Activated CD4-positive, alpha-beta T cell treated with anti-CD3 and anti-CD28 coated beads for 48 hours (primary cell): Measurements from ENCODE around the gene OR51T1.
"Not testable (repeated sequence)": the region's sequence is repeated elsewhere in the genome, so short reads cannot be mapped to it uniquely, and the experiment has no call there.

Experiments used
- DNase-seq: peaks from one replicate; pipeline ENCODE4 v3.0.0-alpha.2; 2020

OR51T1 gene

GRCh38 chr11:4881860-4882500 is at the start of gene OR51T1:
Gene OR51T1 (plus strand): TSS chr11:4881900. CDS start chr11:4881900, 0 bp downstream.
- no peak for DNase-seq

- no peak for DNase-seq
These were observed 41.7 kb upstream of the OR51T1 start for GRCh38 chr11:4839851-4840549.

- DNase-seq = no peak
These were observed 32.7 kb upstream of the OR51T1 start, which contains the start of gene OR51S1 for GRCh38 chr11:4848908-4849532. Gene OR51S1 (minus strand): TSS chr11:4849208. CDS start chr11:4849208, 0 bp downstream.

GRCh38 chr11:4851033-4851432 is 30.7 kb upstream of the OR51T1 start:
- DNase-seq = no peak

GRCh38 chr11:4854286-4854685 is 27.4 kb upstream of the OR51T1 start:
- DNase-seq = not testable (repeated sequence)

- DNase-seq = no peak
These were observed 19.1 kb upstream of the OR51T1 start for GRCh38 chr11:4862447-4863236.

- no peak for DNase-seq
These were observed 17.8 kb upstream of the OR51T1 start for GRCh38 chr11:4863876-4864275.

- DNase-seq = no peak
These were observed 15.8 kb upstream of the OR51T1 start for GRCh38 chr11:4865855-4866254.

- DNase-seq = no peak
These were observed 512 bp upstream of the OR51T1 start for GRCh38 chr11:4881188-4881587.

- no peak for DNase-seq
These were observed 843 bp downstream of the OR51T1 start for GRCh38 chr11:4882543-4882942.

- no peak for DNase-seq
These were observed 2.7 kb downstream of the OR51T1 start for GRCh38 chr11:4884361-4884760.

- DNase-seq = no peak
These were observed 4.5 kb downstream of the OR51T1 start for GRCh38 chr11:4886186-4886585.

GRCh38 chr11:4887591-4887990 is 5.9 kb downstream of the OR51T1 start:
- DNase-seq = no peak

- DNase-seq = no peak
These were observed 8.6 kb downstream of the OR51T1 start for GRCh38 chr11:4890279-4890678.

- DNase-seq = no peak
These were observed 10.4 kb downstream of the OR51T1 start for GRCh38 chr11:4891996-4892640.

- DNase-seq = no peak
These were observed 21.8 kb downstream of the OR51T1 start, which contains the start of gene OR51A7 for GRCh38 chr11:4903484-4903883. Gene OR51A7 (plus strand): TSS chr11:4903783. CDS start chr11:4907370, 3,587 bp downstream.

- no peak for DNase-seq
These were observed 34.9 kb downstream of the OR51T1 start for GRCh38 chr11:4916581-4916980.

GRCh38 chr11:4919250-4919649 is 37.5 kb downstream of the OR51T1 start, which contains the start of gene OR51G2:
Gene OR51G2 (minus strand): TSS chr11:4919350. CDS start chr11:4915663, 3,687 bp downstream.
- DNase-seq = no peak

- DNase-seq = no peak
These were observed 40.1 kb downstream of the OR51T1 start for GRCh38 chr11:4921796-4922195.

- DNase-seq = no peak
These were observed 40.6 kb downstream of the OR51T1 start for GRCh38 chr11:4922304-4922703.

- DNase-seq = no peak
These were observed 42.5 kb downstream of the OR51T1 start, which contains the start of gene OR51G1 for GRCh38 chr11:4924239-4924638. Gene OR51G1 (minus strand): TSS chr11:4924339. CDS start chr11:4924339, 0 bp downstream.

GRCh38 chr11:4926608-4927007 is 44.9 kb downstream of the OR51T1 start:
- DNase-seq = no peak
